Parathyroid adenoma (tissue), 2 donors: ENCODE results near the gene RNF138.
"Not testable (repeated sequence)": the region's sequence is repeated elsewhere in the genome, so short reads cannot be mapped to it uniquely, and the experiment has no call there.

ENCODE experiments used
- H2AFZ ChIP-seq: fragments of 300-600 bp; sonication (generic); one replicate; pipeline ENCODE4 v1.7.0; 2017; ENCODE audit warnings: antibody characterized with exemption, mild to moderate bottlenecking
- H3K27ac ChIP-seq: fragments of 300-600 bp; sonication (generic); one replicate; pipeline ENCODE4 v1.7.0; 2017
- H3K27me3 ChIP-seq: fragments of 300-600 bp; sonication (generic); one replicate; pipeline ENCODE4 v1.7.0; 2017; ENCODE audit warnings: low read length; ENCODE audit not compliant: control insufficient read depth, insufficient read depth
- H3K36me3 ChIP-seq: fragments of 300-600 bp; sonication (generic); one replicate; pipeline ENCODE4 v1.7.0; 2017; ENCODE audit warnings: low read length; ENCODE audit not compliant: control insufficient read depth, insufficient read depth
- H3K4me1 ChIP-seq: fragments of 300-600 bp; sonication (generic); one replicate; pipeline ENCODE4 v1.7.0; 2017; ENCODE audit warnings: control low read depth
- H3K4me2 ChIP-seq: fragments of 300-600 bp; sonication (generic); one replicate; pipeline ENCODE4 v1.7.0; 2017; ENCODE audit warnings: low read length
- H3K4me3 ChIP-seq: fragments of 300-600 bp; sonication (generic); one replicate; pipeline ENCODE4 v1.7.0; 2017; ENCODE audit warnings: low read depth, low read length
- H3K79me2 ChIP-seq: fragments of 300-600 bp; sonication (generic); one replicate; pipeline ENCODE4 v1.7.0; 2017; ENCODE audit warnings: control low read depth
- H3K9ac ChIP-seq: fragments of 300-600 bp; sonication (generic); one replicate; pipeline ENCODE4 v1.7.0; 2017; ENCODE audit warnings: mild to moderate bottlenecking
- H3K9me3 ChIP-seq: fragments of 300-600 bp; sonication (generic); one replicate; pipeline ENCODE4 v1.7.0; 2017; ENCODE audit warnings: low read length; ENCODE audit not compliant: control insufficient read depth
- CTCF ChIP-seq: fragments of 300-600 bp; sonication (generic); IDR thresholded peaks from one replicate; pipeline ENCODE4 v1.7.0; 2017; ENCODE audit warnings: antibody characterized with exemption, mild to moderate bottlenecking
- donor health status: primary hyperparathyroidism.

The RNF138 gene

GRCh38 chr18:32158108-32158624 lies 66.5 kb downstream of the RNF138 start:
- Histone ChIP-seq H3K27ac (no peak overlapping the region), H3K4me1 (no peaks in the 10 kb centered on the region), H2AFZ (peak overlapping the region; percentile 45), H3K36me3 (no peaks in the 10 kb centered on the region), H3K4me3 (no peak overlapping the region), H3K9me3 (no peaks in the 10 kb centered on the region), H3K79me2 (no peaks in the 10 kb centered on the region), H3K4me2 (peak overlapping the region; percentile 63), H3K9ac (no peak overlapping the region), H3K27me3 (no peaks in the 10 kb centered on the region)
- TF ChIP-seq CTCF = peak; percentile 79

- H3K9ac ChIP-seq, H3K79me2 ChIP-seq, H3K27me3 ChIP-seq, H3K4me2 ChIP-seq, H3K4me1 ChIP-seq, H2AFZ ChIP-seq, H3K4me3 ChIP-seq, H3K27ac ChIP-seq, H3K36me3 ChIP-seq, H3K9me3 ChIP-seq: not testable (repeated sequence)
Measured at GRCh38 chr18:32158631-32159030, 67.0 kb downstream of the RNF138 start.

- Histone ChIP-seq H3K27ac (no peak overlapping the region), H2AFZ (no peak overlapping the region), H3K4me2 (no peak overlapping the region), H3K4me3 (no peak overlapping the region), H3K9me3 (no peaks in the 10 kb centered on the region), H3K9ac (no peak overlapping the region), H3K4me1 (no peaks in the 10 kb centered on the region), H3K79me2 (no peaks in the 10 kb centered on the region), H3K27me3 (no peaks in the 10 kb centered on the region), H3K36me3 (no peaks in the 10 kb centered on the region)
- TF ChIP-seq CTCF = no peak
Measured at GRCh38 chr18:32160547-32160946, 68.9 kb downstream of the RNF138 start.

- no peaks in the 10 kb centered on the region for H3K36me3 ChIP-seq
- no peak overlapping the region for H2AFZ ChIP-seq
- no peaks in the 10 kb centered on the region for H3K4me1 ChIP-seq
- H3K9me3 ChIP-seq = no peaks in the 10 kb centered on the region
- H3K27me3 ChIP-seq = no peaks in the 10 kb centered on the region
- no peak overlapping the region for H3K27ac ChIP-seq
- no peak overlapping the region for H3K9ac ChIP-seq
- H3K79me2 ChIP-seq = no peaks in the 10 kb centered on the region
- TF ChIP-seq CTCF = no peak
- no peak overlapping the region for H3K4me2 ChIP-seq
- no peak overlapping the region for H3K4me3 ChIP-seq
Measured at GRCh38 chr18:32167980-32168730, 76.5 kb downstream of the RNF138 start.

GRCh38 chr18:32173654-32174053 lies 82.0 kb downstream of the RNF138 start:
- no peaks in the 10 kb centered on the region for H3K4me1 ChIP-seq
- H2AFZ ChIP-seq = no peak overlapping the region
- no peak overlapping the region for H3K4me2 ChIP-seq
- H3K36me3 ChIP-seq = no peaks in the 10 kb centered on the region
- H3K9ac ChIP-seq = no peak overlapping the region
- H3K79me2 ChIP-seq = no peaks in the 10 kb centered on the region
- H3K27me3 ChIP-seq = no peaks in the 10 kb centered on the region
- H3K27ac ChIP-seq = no peak overlapping the region
- H3K4me3 ChIP-seq = no peak overlapping the region
- no peaks in the 10 kb centered on the region for H3K9me3 ChIP-seq
- TF ChIP-seq CTCF = no peak
